Measurements from ENCODE around the gene PTPRR. TPM values are rescaled to one million over a fixed set of nuclear protein-coding genes. Genes with fewer than 3 reads are reported as not detected.

PTPRR gene
- total RNA-seq, 4 donors from 2014 or later = 1.3 to 1.5 TPM; not detected in 2

DNA sequence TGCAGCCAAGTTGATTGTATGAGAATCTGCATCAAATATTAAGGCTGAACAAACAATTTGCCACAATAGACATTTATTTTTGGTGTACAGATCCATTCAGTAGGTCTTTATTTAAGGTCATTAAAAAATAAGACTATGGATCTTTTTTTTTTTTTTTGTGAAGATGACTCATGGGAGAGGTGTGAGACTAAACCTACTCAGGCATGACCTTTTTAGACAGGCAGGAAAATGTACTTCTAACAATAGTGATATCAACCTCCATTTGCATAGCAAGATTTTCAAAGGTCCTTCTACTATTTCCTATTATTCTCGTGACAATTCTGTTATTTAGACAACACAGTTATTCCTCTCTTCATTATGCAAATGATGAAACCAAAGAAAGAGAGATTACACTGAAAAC, 39.9 kb upstream of the PTPRR start:
- TF ChIP-seq CTCF (IDR thresholded peaks at IDR 0.05; ENCODE audit: low read depth) = no peak

GRCh38 chr12:70955415-70955814, 34.9 kb upstream of the PTPRR start:
- no peak for TF ChIP-seq CTCF (IDR thresholded peaks at IDR 0.05; ENCODE audit: low read depth)

DNA sequence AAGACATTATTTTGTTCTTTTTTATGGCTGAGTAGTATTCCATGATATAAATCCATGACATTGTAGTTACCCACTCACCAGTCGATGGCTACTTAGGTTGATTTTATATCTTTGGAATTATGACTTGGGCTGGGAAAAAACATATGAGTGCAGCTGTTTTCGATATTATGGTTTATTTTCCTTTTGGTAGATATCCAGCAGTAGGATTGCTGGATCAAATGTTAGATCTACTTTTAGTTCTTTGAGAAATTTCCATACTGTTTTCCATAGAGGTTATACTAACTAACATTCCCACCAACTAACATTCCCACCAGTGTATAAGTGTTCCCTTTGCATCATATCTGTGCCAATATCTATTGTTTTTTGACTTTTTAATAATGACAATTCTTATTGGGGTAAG, 29.9 kb upstream of the PTPRR start:
- no peak for TF ChIP-seq CTCF (IDR thresholded peaks at IDR 0.05; ENCODE audit: low read depth)

DNA sequence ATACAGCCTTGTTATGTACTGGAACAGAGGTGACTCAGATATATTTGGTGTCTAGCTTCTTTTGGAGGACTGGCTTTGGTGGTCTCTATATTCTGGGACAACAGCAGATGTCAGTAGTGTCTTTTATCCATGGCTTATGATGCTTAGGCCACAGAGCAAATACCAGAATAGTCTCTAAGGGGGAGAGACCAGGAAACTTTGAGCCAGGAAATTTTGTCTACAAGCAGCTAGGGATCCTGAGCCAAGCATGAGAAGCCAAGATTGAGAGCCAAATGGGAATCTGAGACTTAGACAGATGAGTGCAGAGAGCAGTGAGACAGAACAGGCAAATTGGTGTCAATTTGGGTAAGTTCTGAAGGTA, 28.4 kb upstream of the PTPRR start:
- no peak for TF ChIP-seq CTCF (IDR thresholded peaks at IDR 0.05; ENCODE audit: low read depth)

DNA sequence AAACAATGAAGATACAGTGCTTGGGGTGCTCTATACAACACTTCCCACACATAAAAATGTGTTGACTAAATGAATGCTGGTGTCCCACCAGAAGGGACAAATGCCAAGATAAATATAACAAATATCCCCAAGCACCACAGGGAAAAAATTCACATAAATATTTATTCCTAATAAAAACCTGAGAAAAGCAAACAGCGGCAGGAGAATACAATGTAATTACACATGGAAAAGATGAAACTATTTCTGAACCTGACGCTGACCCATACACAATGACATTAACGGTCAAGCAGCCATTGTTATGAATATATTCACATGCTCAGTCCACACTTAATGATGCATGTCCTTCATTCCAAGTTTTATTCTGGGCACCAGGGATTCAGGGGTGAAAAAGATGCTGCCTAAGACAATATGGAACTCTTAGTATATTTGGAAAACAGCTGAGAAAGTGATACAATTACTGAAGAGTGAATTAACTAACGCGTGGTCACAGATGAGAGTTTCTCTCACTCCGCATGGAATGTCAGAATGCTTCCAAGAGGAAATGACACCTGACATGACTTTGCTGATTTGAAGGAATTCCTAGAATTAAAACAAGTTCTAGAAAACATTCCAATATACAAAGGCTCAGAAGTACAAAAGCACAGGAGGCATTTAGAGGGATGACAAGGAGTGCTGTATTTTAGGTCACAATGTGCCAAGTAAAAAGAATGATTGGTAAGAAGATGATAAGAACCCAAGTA, 27.9 kb upstream of the PTPRR start:
- TF ChIP-seq CTCF (IDR thresholded peaks at IDR 0.05; ENCODE audit: low read depth) = no peak

DNA sequence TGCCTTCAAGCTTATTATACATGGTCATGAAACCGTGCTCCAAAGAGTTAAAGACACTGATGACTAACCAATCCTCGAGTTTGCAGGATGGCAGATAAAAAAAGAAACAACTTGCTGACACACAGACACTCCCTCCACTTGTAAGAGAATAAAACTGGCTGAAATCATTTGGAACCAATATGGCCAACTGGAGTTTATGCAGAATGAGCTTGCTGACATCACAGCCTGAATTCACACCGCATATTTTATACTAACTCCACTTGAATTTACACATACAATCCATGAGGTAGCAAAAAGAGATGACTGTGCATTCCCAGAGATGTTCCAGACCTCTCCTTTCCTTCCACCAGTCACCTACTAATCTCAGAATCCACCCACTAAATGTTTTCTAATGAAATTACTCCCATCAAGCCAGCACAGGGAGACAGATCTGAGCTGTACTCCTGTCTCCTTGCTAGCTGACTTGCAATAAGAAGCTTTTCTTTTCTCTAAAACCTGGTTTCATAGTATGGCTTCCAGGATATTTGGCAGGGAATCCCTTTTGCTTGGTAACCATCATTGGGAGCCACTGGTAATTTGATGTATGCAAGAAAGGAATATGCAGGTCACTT, 15.8 kb upstream of the PTPRR start:
- TF ChIP-seq CTCF (IDR thresholded peaks at IDR 0.05; ENCODE audit: low read depth) = no peak

GRCh38 chr12:70933133-70933532, 12.6 kb upstream of the PTPRR start:
- TF ChIP-seq CTCF (IDR thresholded peaks at IDR 0.05; ENCODE audit: low read depth) = no peak
